Gastrocnemius medialis (tissue), 4 donors: Measurements from ENCODE around the gene CEP350.

Experiments used
- CTCF ChIP-seq, 5 experiments: fragments of 450-650 bp in 3 of 5; fragments of 200-600 bp in 2 of 5; sonication (generic) in 2 of 5; IDR thresholded peaks in 4 of 5; conservative IDR thresholded peaks in 1 of 5; 1 replicate in 4 of 5; 2 replicates in 1 of 5; pipeline ENCODE4 v1.5.1; 2016 to 2019; ENCODE audit warnings: antibody characterized with exemption in 5 of 5, mild to moderate bottlenecking in 3 of 5, moderate library complexity in 3 of 5
- POLR2A ChIP-seq, 2 donors: fragments of 450-650 bp; IDR thresholded peaks; one replicate each; pipeline ENCODE4 v1.6.1; 2017; ENCODE audit warnings: antibody characterized with exemption in 2 of 2, mild to moderate bottlenecking in 2 of 2, moderate library complexity in 2 of 2

- TF ChIP-seq CTCF (IDR thresholded peaks at IDR 0.05 in 4 of 5, conservative IDR thresholded peaks at IDR 0.05 in 1 of 5), result no peak
- no peak for TF ChIP-seq POLR2A (IDR thresholded peaks at IDR 0.05)
Measured at GRCh38 chr1:180046674-180047073, 92.1 kb downstream of the CEP350 start.
